Measurements from ENCODE around the gene SCN4B.

Gene SCN4B

DNA sequence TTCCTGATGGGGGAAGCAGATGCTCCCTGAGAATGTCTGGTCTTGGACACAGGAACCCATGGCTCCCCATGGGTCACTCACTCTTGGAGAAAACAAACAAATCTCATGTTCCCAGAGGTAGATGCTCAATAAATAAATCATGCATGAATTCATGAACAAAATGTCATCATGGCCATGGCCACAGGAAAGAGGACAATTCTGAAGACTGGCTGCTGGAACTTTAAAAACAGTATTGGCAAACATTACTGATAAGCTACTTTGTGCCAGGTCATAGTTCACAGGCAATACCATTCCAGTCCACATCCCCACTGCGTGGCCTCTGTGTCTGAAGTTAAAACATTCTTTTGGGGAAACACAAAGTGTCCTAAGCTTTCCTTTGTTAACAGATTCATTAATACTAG is 56.7 kb downstream of the SCN4B start:
- DNase-seq: no peak

DNA sequence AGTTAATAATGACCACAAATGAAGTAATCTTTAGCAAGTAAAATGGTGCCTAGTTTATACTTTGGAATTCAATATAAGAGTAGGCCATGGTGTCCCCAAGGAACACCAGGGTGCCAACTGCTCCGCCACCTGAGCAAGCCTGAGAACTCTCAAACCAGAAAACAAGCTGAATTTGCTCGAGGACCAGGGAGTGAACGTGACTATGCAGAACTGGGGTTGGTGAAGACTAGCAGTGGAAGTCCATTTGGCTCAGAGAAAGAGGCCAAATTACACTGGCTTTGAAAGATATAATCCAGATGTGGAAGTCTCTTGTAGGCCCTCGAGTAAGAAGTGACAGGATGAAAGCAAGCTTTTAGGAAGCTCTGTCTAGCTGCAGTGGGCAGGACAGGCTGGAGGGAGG is 57.1 kb downstream of the SCN4B start:
- no peak for DNase-seq

DNA sequence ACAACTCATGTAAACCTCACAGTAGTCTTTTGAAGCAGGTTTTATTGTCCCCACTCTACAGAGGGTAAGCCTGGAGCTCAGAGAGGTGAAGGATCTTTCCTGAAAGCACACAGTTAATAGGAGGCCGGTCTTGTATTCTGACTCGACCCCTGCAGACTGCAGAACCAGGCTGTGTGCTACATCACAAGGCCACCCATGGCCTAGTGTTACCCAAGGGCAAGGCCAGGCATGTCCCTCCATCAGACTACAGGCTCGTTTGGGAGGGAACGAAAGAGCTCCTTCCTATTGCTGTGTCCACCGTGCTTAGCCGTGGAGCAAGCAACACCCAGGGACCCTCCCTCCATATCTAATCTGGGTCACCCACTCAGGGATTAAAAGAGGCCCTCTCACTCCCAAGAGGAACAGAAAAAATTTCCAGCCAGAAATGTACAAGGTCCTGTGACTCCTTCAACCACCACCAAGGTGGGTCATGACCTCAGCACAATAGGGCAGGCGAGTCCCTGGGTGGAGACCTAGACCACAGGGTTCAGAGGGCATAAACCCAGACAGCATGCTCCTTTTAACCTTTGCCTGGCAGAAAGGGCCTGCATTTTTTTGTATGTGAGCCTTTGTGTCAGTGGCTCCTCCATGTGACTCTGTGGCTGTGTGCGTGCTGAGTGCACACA is 59.6 kb downstream of the SCN4B start:
- DNase-seq: no peak

DNA sequence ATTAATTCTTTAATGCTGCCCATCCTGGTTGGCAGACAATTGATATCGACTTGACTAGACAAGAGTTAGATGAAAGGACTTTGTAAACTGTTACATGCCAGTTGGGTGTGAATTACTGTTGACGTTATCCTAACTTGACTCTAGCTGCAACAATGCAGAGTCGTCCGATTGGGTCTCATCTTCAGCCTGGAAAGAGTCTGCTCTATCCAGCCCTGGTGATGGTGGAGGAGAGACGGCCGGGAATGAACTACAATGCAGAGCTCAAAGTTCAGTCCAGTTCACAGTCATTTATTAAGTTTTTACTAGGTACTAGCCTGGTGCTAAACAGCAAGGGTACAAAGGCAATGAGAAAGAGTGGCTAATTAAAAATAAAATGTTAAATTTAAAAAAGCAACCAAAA is 60.9 kb downstream of the SCN4B start:
- no peak for DNase-seq

DNA sequence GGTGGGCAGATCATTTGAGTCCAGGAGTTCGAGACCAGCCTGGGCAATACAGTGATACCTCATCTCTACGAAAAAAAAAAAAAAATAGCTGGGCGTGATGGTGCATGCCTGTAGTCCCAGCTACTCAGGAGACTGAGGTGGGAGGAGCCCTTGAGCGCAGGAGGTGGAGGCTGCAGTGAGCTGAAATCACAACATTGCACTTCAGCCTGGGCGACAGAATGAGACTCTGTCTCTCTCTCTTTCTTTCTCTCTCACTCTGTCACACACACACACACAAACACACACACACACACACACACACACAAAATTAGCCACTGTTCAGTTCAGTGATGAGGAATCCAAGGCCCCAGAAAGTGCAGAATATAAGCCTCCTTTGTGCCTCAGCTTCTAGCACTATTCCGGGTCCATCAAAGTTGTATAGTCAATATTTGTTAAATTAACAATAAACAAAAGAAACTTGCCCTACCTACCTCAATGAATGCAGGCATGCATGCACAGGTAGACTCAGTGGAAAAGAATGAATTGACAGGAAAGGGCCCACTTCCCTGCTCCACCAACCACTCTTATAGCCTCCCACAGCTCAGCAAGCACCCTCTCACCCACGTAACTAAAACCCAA is 62.0 kb downstream of the SCN4B start:
- no peak for DNase-seq

DNA sequence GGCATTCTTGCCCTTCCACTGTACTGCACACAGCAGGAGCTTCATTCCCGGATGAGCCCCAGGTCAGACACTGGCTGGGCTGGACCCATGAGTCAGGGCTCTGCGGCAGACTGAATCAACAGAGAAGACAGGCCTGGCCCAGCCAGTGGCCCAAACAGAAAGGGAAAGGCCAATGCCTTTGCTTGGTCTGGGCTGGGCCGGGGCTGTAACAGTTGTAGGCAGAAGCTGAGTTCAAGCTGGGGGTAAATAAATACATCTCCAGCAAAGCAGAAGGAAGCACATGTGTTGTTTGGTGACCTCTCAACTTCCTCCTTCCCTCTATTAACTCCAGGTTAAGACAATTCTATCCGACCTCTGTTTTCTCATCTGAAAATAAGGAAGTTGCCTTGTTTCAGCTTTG is 64.1 kb downstream of the SCN4B start:
- DNase-seq: no peak

DNA sequence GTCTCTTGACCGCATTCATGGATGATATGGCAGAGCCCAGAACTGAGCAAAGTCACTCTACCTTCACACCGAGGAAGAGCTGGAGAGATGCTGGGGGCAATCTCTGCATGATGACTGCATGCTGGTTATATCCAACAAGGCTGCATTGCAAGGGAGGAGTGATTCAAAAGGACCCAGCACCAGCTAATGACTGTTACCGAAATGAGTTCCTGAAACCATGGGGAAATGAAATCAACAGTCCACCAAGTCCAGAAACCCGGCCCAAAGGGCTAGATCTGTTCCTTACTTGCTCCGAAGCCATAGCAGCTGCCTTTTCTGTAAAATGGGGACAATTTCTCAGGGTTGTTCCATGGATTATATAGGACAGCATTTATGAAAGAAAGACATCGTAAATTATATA is 64.7 kb downstream of the SCN4B start:
- DNase-seq: no peak

DNA sequence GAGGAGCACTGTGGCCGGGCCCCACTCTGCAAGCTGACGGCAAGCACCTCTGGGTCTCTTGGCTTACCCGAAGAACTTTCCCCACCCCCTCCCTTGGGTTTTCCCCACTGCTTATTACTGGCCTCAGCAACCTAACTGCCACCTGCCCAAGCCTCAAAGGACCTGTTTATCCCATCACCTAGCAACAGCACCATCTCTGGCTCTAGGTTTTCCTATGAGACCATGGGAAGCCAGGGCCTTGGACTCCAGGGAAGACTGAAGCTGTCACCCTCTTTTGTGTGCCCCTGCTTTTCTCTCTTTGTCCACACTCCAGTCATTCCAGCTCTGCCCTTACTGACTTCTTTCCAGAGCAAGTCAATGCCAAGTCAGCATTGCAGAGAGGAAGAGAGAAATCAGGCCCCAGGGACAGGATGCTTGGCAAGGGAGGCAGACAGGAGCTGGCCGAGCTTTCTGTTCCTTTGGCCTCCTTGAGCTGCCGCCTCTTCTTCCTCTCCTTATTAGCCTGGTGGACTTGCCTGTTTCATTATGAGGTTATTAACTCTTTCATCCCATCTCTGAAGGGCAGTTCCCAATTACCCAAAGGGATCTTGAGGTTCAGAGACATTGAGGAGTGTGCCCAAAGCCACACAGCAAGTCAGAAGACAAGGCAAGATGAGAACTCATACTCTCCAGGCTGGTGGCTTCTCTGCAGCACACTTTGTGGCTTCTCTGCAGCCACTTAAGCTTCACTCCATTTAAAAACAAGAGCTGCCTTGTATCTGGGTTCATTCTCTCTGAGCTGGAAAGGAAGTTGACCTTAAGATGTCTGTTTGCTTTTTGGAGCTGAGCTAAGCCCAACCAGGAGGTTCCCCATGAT is 65.5 kb downstream of the SCN4B start, which contains the start of gene SMIM35:
Gene SMIM35, minus strand, starts transcription at position 51 of the 856 bp plus-strand sequence. CDS start 206 bp downstream, outside the sequence.
- no peak for DNase-seq

DNA sequence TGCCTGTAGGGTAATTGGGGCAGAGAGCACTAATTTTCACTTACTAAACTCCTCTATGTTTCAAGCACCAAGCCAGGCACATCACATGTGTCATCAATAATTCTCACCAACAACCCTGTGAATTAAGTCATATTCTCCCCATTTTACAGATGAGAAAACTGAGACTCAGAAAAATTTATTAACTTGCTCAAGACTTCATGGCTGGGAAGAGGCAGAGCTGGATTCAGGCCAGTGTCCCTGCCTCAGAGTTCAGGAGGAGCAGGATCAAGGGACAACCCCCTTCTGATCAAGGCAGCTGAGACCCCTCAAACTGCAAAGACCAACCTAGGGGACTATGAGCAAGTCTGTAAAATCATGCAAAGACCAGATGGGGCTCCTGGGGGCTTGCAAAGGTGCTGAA is 68.0 kb downstream of the SCN4B start:
- no peak for DNase-seq

DNA sequence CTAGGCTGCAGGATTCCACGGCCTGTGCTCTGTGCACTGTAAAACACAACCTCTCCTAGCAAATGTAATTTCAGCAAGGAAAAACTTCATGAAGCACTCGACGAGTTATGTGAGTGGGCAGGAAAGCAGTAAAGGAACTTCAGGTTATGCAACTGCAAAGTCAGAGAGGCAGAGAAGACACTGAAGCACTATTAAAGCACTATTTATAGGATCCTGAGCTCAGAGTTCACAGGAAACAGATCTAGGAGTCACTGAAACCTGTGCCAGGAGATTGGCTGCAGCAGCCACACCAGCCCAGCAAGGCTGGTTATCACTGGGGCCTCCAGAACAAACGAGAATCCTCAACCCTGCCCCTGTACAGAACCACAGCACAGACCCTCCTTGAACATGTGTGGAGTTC is 68.4 kb downstream of the SCN4B start:
- no peak for DNase-seq
